Spleen (tissue), 7 donors: ENCODE measurements around the gene DUSP2.

Source experiments
- CTCF ChIP-seq, 11 experiments: fragments of 200-600 bp in 7 of 11; fragments of 450-650 bp in 4 of 11; sonication (generic) in 4 of 11; IDR thresholded peaks in 8 of 11; conservative IDR thresholded peaks in 3 of 11; 1 replicate in 7 of 11; 2 replicates in 4 of 11; pipeline versions ENCODE4 v1.4.0 to v1.8.0; 2016 to 2021; ENCODE audit warnings: antibody characterized with exemption in 11 of 11, inconsistent platforms in 4 of 11, mild to moderate bottlenecking in 1 of 11
- POLR2A ChIP-seq, 3 donors: fragments of 450-650 bp; IDR thresholded peaks; one replicate each; pipeline ENCODE4 v1.5.1; 2017; ENCODE audit warnings: antibody characterized with exemption in 3 of 3, mild to moderate bottlenecking in 1 of 3
- POLR2AphosphoS5 ChIP-seq, 3 donors: sonication (generic); formaldehyde crosslinking; IDR thresholded peaks; one replicate each; pipeline ENCODE4 v1.5.1; 2017; ENCODE audit warnings: antibody characterized with exemption in 3 of 3
- donor health status: DM: no; HTN: no; CAD: no; lungs with moderate emphysema.
- donor health status: DM: no; HTN: no; CAD: no.
- donor health status: DM: no; HTN: no; CAD: no.

GRCh38 chr2:96145036-96145847 lies at the start of gene DUSP2:
- TF ChIP-seq CTCF (IDR thresholded peaks at IDR 0.05 in 8 of 11, conservative IDR thresholded peaks at IDR 0.05 in 3 of 11): peak in 2 of 11 experiments; percentile 6 to 22
- peak in 2 of 3 donors; percentile 96 for TF ChIP-seq POLR2A (IDR thresholded peaks at IDR 0.05)
- TF ChIP-seq POLR2AphosphoS5 (IDR thresholded peaks at IDR 0.05): peak; percentile 98 to 99 (median 98)
